Panc1 (cell line): ENCODE measurements around the gene HSPA2. TPM values are rescaled to one million over a fixed set of nuclear protein-coding genes. Genes with fewer than 3 reads are reported as not detected.

Source experiments
- ATAC-seq: fragments of 200-7000 bp; cut with Tn5 transposase; 2 replicates; pipeline ENCODE4 v1.9.1; 2020; ENCODE audit warnings: mild to moderate bottlenecking, moderate library complexity
- BruUV-seq: library from RNA; stranded (reverse); fragments of 400-500 nt; replicated peaks from 2 replicates; lab custom pipeline; 2021; lab: Mats Ljungman, UMichigan
- CTCF ChIA-PET: fragments of 300-600 bp; sonication (Branson Sonifier 250); formaldehyde crosslinking; loops from one replicate; lab custom pipeline; 2022; ENCODE audit warnings: antibody characterized with exemption; lab: Charles Lee
- POLR2A ChIA-PET: fragments of 300-600 bp; sonication (Branson Sonifier 250); formaldehyde crosslinking; loops from one replicate; lab custom pipeline; 2022; ENCODE audit warnings: antibody characterized with exemption; lab: Charles Lee
- DNase-seq: peaks from one replicate; pipeline ENCODE4 v3.0.0-alpha.2; 2010; ENCODE audit warnings: low read depth, low spot score
- H3K27ac ChIP-seq: 2 replicates; pipeline ENCODE4 v1.5.1; 2011; ENCODE audit warnings: mild to moderate bottlenecking, low read length, inconsistent platforms
- H3K27me3 ChIP-seq: fragments of 200-500 bp; sonication (Bioruptor generic); 2 replicates; pipeline ENCODE4 v1.6.0; 2014; ENCODE audit warnings: low read length, inconsistent platforms; ENCODE audit not compliant: control insufficient read depth, insufficient read depth
- H3K36me3 ChIP-seq: fragments of 200-500 bp; sonication (Bioruptor generic); 2 replicates; pipeline ENCODE4 v1.5.1; 2014; ENCODE audit warnings: inconsistent platforms, mild to moderate bottlenecking, low read length, moderate library complexity; ENCODE audit not compliant: control insufficient read depth, insufficient read depth
- H3K4me1 ChIP-seq: 2 replicates; pipeline ENCODE4 v1.5.1; 2011; ENCODE audit warnings: inconsistent platforms, mild to moderate bottlenecking, low read length, moderate library complexity; ENCODE audit not compliant: control insufficient read depth, insufficient read depth
- H3K4me3 ChIP-seq, 2 experiments: 2 replicates each; pipeline ENCODE4 v1.5.1; 2011 to 2012; ENCODE audit warnings: low read depth in 2 of 2, low read length in 2 of 2, mild to moderate bottlenecking in 2 of 2, inconsistent platforms in 1 of 2, moderate library complexity in 1 of 2
- H3K9me3 ChIP-seq: fragments of 200-500 bp; sonication (Bioruptor generic); 2 replicates; pipeline ENCODE4 v1.5.1; 2014; ENCODE audit warnings: low read depth, mild to moderate bottlenecking, inconsistent platforms, low read length, moderate library complexity; ENCODE audit not compliant: control insufficient read depth, insufficient read depth
- POLR2AphosphoS5 ChIP-seq: IDR thresholded peaks from 2 replicates; pipeline ENCODE4 v1.6.1; 2012; ENCODE audit warnings: mild to moderate bottlenecking, low read depth, low read length, moderate library complexity
- SIN3A ChIP-seq: IDR thresholded peaks from 2 replicates; pipeline ENCODE4 v1.6.1; 2012; ENCODE audit warnings: low read depth, mild to moderate bottlenecking, low read length, moderate library complexity, borderline replicate concordance; ENCODE audit not compliant: insufficient read depth
- TCF7L2 ChIP-seq: IDR thresholded peaks from 2 replicates; pipeline ENCODE4 v1.6.1; 2011; ENCODE audit warnings: mild to moderate bottlenecking, low read depth, low read length, inconsistent platforms
- in situ Hi-C: cut with HindIII; loops from 2 replicates; pipeline ENCODE4 v1.10.0; 2016; ENCODE audit warnings: low sequenced_read_pairs, low pct_unique_long_range_greater_than_20kb
- intact Hi-C: fragments of 100-400 bp; cut with micrococcal nuclease; formaldehyde crosslinking; loops from one replicate; pipeline ENCODE4 v1.10.0; 2022; ENCODE audit not compliant: unreplicated experiment
- total RNA-seq: library from RNA; stranded (reverse); gene quantifications from one replicate; pipeline ENCODE4 v1.2.1, GENCODE V29; 2021; ENCODE audit not compliant: unreplicated experiment
- TF ChIP-seq, protein P1 (sequence below), 2 experiments: IDR thresholded peaks; 2 replicates each; pipeline ENCODE4 v1.6.1; 2011 to 2012; ENCODE audit warnings: low read depth in 2 of 2, control low read depth in 1 of 2, low read length in 1 of 2, mild to moderate bottlenecking in 1 of 2, moderate library complexity in 1 of 2; ENCODE audit not compliant: insufficient read depth in 1 of 2
- TF ChIP-seq, protein P2 (sequence below): fragments of 450-650 bp; IDR thresholded peaks from 2 replicates; pipeline ENCODE4 v1.5.1; 2017; ENCODE audit warnings: mild to moderate bottlenecking

Gene HSPA2
- total RNA-seq, 1 experiment from 2014 or later, result 7.7 TPM

DNA sequence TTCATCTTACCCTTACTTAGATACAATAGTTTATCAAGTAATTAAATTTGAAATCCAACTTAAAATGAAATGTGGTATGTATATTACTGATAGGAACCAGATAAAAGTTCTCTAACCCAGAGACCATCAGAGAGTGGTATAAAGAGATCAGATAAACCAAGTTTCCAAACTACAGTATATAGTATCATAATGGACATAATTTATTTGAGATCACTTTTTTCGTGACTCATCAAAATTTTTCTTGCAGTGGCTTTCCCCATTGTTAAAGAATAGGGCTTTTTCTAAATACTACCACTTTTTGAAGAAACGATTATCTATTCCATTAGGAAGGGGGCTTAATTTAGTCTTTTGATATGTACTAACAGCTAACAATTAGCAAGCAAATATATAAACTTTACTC is 15.2 kb upstream of the HSPA2 start:
- H3K4me1 ChIP-seq, result no peaks in the 10 kb centered on the region
- no TSS peak for BruUV-seq
- CTCF ChIA-PET, result no interaction called here
- ATAC-seq (no peak), DNase-seq (no peak)
- intact Hi-C loops, result no loop called here
- H3K27ac ChIP-seq, result no peak overlapping the region
- H3K27me3 ChIP-seq, result no peaks in the 10 kb centered on the region
- in situ Hi-C loops, result no loop called here
- POLR2A ChIA-PET, result no interaction called here
- H3K4me3 ChIP-seq, result no peak overlapping the region
- no peaks in the 10 kb centered on the region for H3K9me3 ChIP-seq
- H3K36me3 ChIP-seq, result peaks cover 10% of the 10 kb centered on the region; the same call in 1 of the 2 replicates
- TF ChIP-seq POLR2AphosphoS5 (no peak), TCF7L2 (no peak), SIN3A (no peak)
- TF ChIP-seq, protein P1, sequence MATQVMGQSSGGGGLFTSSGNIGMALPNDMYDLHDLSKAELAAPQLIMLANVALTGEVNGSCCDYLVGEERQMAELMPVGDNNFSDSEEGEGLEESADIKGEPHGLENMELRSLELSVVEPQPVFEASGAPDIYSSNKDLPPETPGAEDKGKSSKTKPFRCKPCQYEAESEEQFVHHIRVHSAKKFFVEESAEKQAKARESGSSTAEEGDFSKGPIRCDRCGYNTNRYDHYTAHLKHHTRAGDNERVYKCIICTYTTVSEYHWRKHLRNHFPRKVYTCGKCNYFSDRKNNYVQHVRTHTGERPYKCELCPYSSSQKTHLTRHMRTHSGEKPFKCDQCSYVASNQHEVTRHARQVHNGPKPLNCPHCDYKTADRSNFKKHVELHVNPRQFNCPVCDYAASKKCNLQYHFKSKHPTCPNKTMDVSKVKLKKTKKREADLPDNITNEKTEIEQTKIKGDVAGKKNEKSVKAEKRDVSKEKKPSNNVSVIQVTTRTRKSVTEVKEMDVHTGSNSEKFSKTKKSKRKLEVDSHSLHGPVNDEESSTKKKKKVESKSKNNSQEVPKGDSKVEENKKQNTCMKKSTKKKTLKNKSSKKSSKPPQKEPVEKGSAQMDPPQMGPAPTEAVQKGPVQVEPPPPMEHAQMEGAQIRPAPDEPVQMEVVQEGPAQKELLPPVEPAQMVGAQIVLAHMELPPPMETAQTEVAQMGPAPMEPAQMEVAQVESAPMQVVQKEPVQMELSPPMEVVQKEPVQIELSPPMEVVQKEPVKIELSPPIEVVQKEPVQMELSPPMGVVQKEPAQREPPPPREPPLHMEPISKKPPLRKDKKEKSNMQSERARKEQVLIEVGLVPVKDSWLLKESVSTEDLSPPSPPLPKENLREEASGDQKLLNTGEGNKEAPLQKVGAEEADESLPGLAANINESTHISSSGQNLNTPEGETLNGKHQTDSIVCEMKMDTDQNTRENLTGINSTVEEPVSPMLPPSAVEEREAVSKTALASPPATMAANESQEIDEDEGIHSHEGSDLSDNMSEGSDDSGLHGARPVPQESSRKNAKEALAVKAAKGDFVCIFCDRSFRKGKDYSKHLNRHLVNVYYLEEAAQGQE (IDR thresholded peaks at IDR 0.05; ENCODE audit: insufficient read depth in 1 of 2, low read depth in 2 of 2, low read length in 1 of 2), result no peak
- TF ChIP-seq, protein P2, sequence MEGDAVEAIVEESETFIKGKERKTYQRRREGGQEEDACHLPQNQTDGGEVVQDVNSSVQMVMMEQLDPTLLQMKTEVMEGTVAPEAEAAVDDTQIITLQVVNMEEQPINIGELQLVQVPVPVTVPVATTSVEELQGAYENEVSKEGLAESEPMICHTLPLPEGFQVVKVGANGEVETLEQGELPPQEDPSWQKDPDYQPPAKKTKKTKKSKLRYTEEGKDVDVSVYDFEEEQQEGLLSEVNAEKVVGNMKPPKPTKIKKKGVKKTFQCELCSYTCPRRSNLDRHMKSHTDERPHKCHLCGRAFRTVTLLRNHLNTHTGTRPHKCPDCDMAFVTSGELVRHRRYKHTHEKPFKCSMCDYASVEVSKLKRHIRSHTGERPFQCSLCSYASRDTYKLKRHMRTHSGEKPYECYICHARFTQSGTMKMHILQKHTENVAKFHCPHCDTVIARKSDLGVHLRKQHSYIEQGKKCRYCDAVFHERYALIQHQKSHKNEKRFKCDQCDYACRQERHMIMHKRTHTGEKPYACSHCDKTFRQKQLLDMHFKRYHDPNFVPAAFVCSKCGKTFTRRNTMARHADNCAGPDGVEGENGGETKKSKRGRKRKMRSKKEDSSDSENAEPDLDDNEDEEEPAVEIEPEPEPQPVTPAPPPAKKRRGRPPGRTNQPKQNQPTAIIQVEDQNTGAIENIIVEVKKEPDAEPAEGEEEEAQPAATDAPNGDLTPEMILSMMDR, result no peak

DNA sequence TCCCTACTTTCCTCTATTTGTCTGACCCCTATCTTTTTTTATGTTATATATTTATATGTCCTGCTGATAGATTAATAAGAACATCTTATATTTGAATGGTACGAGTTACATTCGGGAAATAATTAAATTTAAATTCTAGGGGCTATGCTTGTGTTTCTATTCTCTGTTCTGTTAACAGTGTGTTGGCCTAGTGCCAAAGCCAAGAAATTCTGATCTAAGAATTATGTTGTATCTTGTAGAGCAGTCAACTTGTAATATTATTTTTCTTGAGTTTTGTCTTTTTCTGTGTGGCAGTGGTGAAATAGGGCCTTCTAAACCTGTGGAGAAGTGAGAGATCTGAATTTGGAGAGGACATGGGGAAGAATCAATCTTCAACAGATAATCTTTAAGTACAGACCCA is 9.0 kb upstream of the HSPA2 start:
- H3K9me3 ChIP-seq, result no peaks in the 10 kb centered on the region
- H3K4me3 ChIP-seq, result no peak overlapping the region
- no peak overlapping the region for H3K27ac ChIP-seq
- no peaks in the 10 kb centered on the region for H3K4me1 ChIP-seq
- TF ChIP-seq, protein P2, result no peak
- TF ChIP-seq TCF7L2 (no peak), POLR2AphosphoS5 (no peak), SIN3A (no peak)
- TF ChIP-seq, protein P1 (IDR thresholded peaks at IDR 0.05; ENCODE audit: insufficient read depth in 1 of 2, low read depth in 2 of 2, low read length in 1 of 2), result no peak
- intact Hi-C loops (no loop called here), in situ Hi-C loops (no loop called here)
- no peaks in the 10 kb centered on the region for H3K27me3 ChIP-seq
- DNase-seq, result no peak
- ChIA-PET CTCF (no interaction called here), POLR2A (no interaction called here)
- BruUV-seq, result no TSS peak
- ATAC-seq, result no peak
- no peaks in the 10 kb centered on the region for H3K36me3 ChIP-seq
